ENCODE results near the gene CCP110.
A peak's percentile ranks its signal among the peaks of the same experiment; 100 is the strongest.

CCP110 gene

GRCh38 chr16:19555186-19555937, 31.6 kb downstream of the CCP110 start, which contains the start of gene VPS35L:
TSS of gene VPS35L (plus strand) at chr16:19555703. CDS start at chr16:19555730, 27 bp downstream.
- peak; percentile 67 for DNase-seq (ENCODE audit: low spot score)

GRCh38 chr16:19555938-19556771, 32.4 kb downstream of the CCP110 start:
- no peak for DNase-seq (ENCODE audit: low spot score)

- no peak for DNase-seq (ENCODE audit: low spot score)
Observed at GRCh38 chr16:19559242-19559910, 35.6 kb downstream of the CCP110 start.

GRCh38 chr16:19560078-19560477, 36.3 kb downstream of the CCP110 start:
- no peak for DNase-seq (ENCODE audit: low spot score)

- DNase-seq (ENCODE audit: low spot score), result no peak
Observed at GRCh38 chr16:19563377-19563776, 39.6 kb downstream of the CCP110 start.

GRCh38 chr16:19566362-19566761, 42.6 kb downstream of the CCP110 start:
- DNase-seq (ENCODE audit: low spot score), result no peak

- DNase-seq (ENCODE audit: low spot score), result no peak
Observed at GRCh38 chr16:19567560-19567959, 43.8 kb downstream of the CCP110 start.

- DNase-seq (ENCODE audit: low spot score), result no peak
Observed at GRCh38 chr16:19573997-19574396, 50.3 kb downstream of the CCP110 start.

- DNase-seq (ENCODE audit: low spot score), result no peak
Observed at GRCh38 chr16:19574615-19575014, 50.9 kb downstream of the CCP110 start.

- DNase-seq (ENCODE audit: low spot score), result no peak
Observed at GRCh38 chr16:19578378-19578971, 54.7 kb downstream of the CCP110 start.

- DNase-seq (ENCODE audit: low spot score), result no peak
Observed at GRCh38 chr16:19582050-19582831, 58.5 kb downstream of the CCP110 start.

- DNase-seq (ENCODE audit: low spot score), result peak; percentile 24
Observed at GRCh38 chr16:19583665-19584300, 60.0 kb downstream of the CCP110 start.

GRCh38 chr16:19588661-19589060, 64.9 kb downstream of the CCP110 start:
- no peak for DNase-seq (ENCODE audit: low spot score)

GRCh38 chr16:19589106-19589505, 65.4 kb downstream of the CCP110 start:
- DNase-seq (ENCODE audit: low spot score), result no peak

- no peak for DNase-seq (ENCODE audit: low spot score)
Observed at GRCh38 chr16:19589771-19590302, 66.1 kb downstream of the CCP110 start.

GRCh38 chr16:19595043-19595767, 71.5 kb downstream of the CCP110 start:
- no peak for DNase-seq (ENCODE audit: low spot score)

GRCh38 chr16:19598805-19599510, 75.2 kb downstream of the CCP110 start:
- DNase-seq (ENCODE audit: low spot score), result no peak

- DNase-seq (ENCODE audit: low spot score), result no peak
Observed at GRCh38 chr16:19599968-19600716, 76.4 kb downstream of the CCP110 start.

Measured in HuH-7.5 (cell line).